ENCODE data around the gene DNAJC1. TPM values are rescaled to one million over a fixed set of nuclear protein-coding genes. Genes with fewer than 3 reads are reported as not detected.

Gene DNAJC1
- total RNA-seq, 1 donor from 2014 or later = 66.8 TPM

- Histone ChIP-seq H3K36me3 (ENCODE audit: insufficient read depth, low read length) (peaks cover 39% of the 10 kb centered on the region), H3K4me2 (ENCODE audit: low read length) (no peak overlapping the region), H3K4me3 (ENCODE audit: insufficient read depth, low read depth, low read length) (no peak overlapping the region), H3K9ac (ENCODE audit: low read length) (no peak overlapping the region), H3K27ac (ENCODE audit: low read depth, low read length) (no peak overlapping the region), H3K4me1 (ENCODE audit: insufficient read depth, low read length) (no peaks in the 10 kb centered on the region), H3K9me3 (ENCODE audit: insufficient read depth, low read depth, low read length) (no peaks in the 10 kb centered on the region), H3K79me2 (ENCODE audit: insufficient read depth, low read length) (no peaks in the 10 kb centered on the region), H4K20me1 (ENCODE audit: insufficient read depth, low read length) (peaks cover 19% of the 10 kb centered on the region), H3K27me3 (ENCODE audit: insufficient read depth, low read length) (no peaks in the 10 kb centered on the region), H2AFZ (ENCODE audit: low read depth, low read length) (no peak overlapping the region)
- DNase-seq (ENCODE audit: low read depth) = no peak
- peaks cover 17% of the 10 kb centered on the region for H3K4me1 Mint-ChIP-seq (ENCODE audit: low read depth, unreplicated experiment)
- peaks cover 3% of the 10 kb centered on the region for H3K9me3 Mint-ChIP-seq (ENCODE audit: unreplicated experiment)
- TF ChIP-seq CTCF (IDR thresholded peaks at IDR 0.05; ENCODE audit: insufficient read depth, low read depth, low read length) = no peak
- TF ChIP-seq EZH2 (IDR thresholded peaks at IDR 0.05; ENCODE audit: insufficient read depth, low read length) = no peak
- FAIRE-seq = no peak
- no peak overlapping the region for H3K4me3 Mint-ChIP-seq (ENCODE audit: unreplicated experiment)
- no peak overlapping the region for H3K27ac Mint-ChIP-seq (ENCODE audit: unreplicated experiment)
- peaks cover 15% of the 10 kb centered on the region for H3K36me3 Mint-ChIP-seq (ENCODE audit: low read depth, unreplicated experiment)
- H3K27me3 Mint-ChIP-seq (ENCODE audit: low read depth, unreplicated experiment) = no peaks in the 10 kb centered on the region
Observed at GRCh38 chr10:21742740-21743412, 260.7 kb downstream of the DNAJC1 start.

GRCh38 chr10:21740989-21741388 is 262.5 kb downstream of the DNAJC1 start:
- DNase-seq (ENCODE audit: low read depth) (no peak), FAIRE-seq (no peak)
- Mint-ChIP-seq H3K9me3 (ENCODE audit: unreplicated experiment) (peaks cover 5% of the 10 kb centered on the region), H3K4me3 (ENCODE audit: unreplicated experiment) (no peak overlapping the region), H3K4me1 (ENCODE audit: low read depth, unreplicated experiment) (peaks cover 17% of the 10 kb centered on the region), H3K27ac (ENCODE audit: unreplicated experiment) (peak overlapping the region; percentile 12), H3K36me3 (ENCODE audit: low read depth, unreplicated experiment) (peaks cover 16% of the 10 kb centered on the region), H3K27me3 (ENCODE audit: low read depth, unreplicated experiment) (no peaks in the 10 kb centered on the region)
- no peak overlapping the region for H2AFZ ChIP-seq (ENCODE audit: low read depth, low read length)
- H3K79me2 ChIP-seq (ENCODE audit: insufficient read depth, low read length) = no peaks in the 10 kb centered on the region
- no peak overlapping the region for H3K4me3 ChIP-seq (ENCODE audit: insufficient read depth, low read depth, low read length)
- no peak overlapping the region for H3K27ac ChIP-seq (ENCODE audit: low read depth, low read length)
- H3K4me1 ChIP-seq (ENCODE audit: insufficient read depth, low read length) = no peaks in the 10 kb centered on the region
- no peaks in the 10 kb centered on the region for H3K27me3 ChIP-seq (ENCODE audit: insufficient read depth, low read length)
- no peak overlapping the region for H3K4me2 ChIP-seq (ENCODE audit: low read length)
- H3K9me3 ChIP-seq (ENCODE audit: insufficient read depth, low read depth, low read length) = no peaks in the 10 kb centered on the region
- H3K9ac ChIP-seq (ENCODE audit: low read length) = no peak overlapping the region
- peaks cover 23% of the 10 kb centered on the region for H4K20me1 ChIP-seq (ENCODE audit: insufficient read depth, low read length)
- peaks cover 39% of the 10 kb centered on the region for H3K36me3 ChIP-seq (ENCODE audit: insufficient read depth, low read length)
- TF ChIP-seq EZH2 (IDR thresholded peaks at IDR 0.05; ENCODE audit: insufficient read depth, low read length) = no peak
- TF ChIP-seq CTCF (IDR thresholded peaks at IDR 0.05; ENCODE audit: insufficient read depth, low read depth, low read length) = no peak

DNA sequence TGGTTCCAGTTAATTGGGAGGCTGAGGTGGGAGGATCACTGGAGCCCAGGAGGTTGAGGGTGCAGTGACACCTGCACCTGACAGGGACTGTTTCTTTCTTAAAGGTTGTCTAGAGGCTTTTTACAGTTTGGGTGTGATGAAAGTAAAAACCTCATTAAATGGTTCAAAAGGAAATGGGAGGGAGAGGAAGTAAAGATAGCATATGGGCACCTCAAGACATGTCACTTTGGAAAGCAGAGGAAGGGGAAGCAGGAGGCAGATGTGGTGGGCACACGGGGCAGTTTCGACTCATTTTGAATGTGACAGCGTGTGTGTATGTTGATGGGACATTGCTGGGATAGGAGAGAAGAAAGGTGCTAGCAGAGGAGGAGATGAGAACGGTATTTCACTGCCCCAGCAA is 266.4 kb downstream of the DNAJC1 start:
- peaks cover 3% of the 10 kb centered on the region for H3K9me3 Mint-ChIP-seq (ENCODE audit: unreplicated experiment)
- FAIRE-seq = no peak
- peaks cover 36% of the 10 kb centered on the region for H3K36me3 ChIP-seq (ENCODE audit: insufficient read depth, low read length)

More for the DNA sequence above, 266.4 kb downstream of the DNAJC1 start:
- H3K27ac Mint-ChIP-seq (ENCODE audit: unreplicated experiment) = no peak overlapping the region
- peaks cover 21% of the 10 kb centered on the region for H4K20me1 ChIP-seq (ENCODE audit: insufficient read depth, low read length)
- H3K4me3 Mint-ChIP-seq (ENCODE audit: unreplicated experiment) = no peak overlapping the region
- no peaks in the 10 kb centered on the region for H3K79me2 ChIP-seq (ENCODE audit: insufficient read depth, low read length)
- H3K4me3 ChIP-seq (ENCODE audit: insufficient read depth, low read depth, low read length) = no peak overlapping the region
- H3K4me1 Mint-ChIP-seq (ENCODE audit: low read depth, unreplicated experiment) = peaks cover 21% of the 10 kb centered on the region
- no peak overlapping the region for H3K4me2 ChIP-seq (ENCODE audit: low read length)
- DNase-seq (ENCODE audit: low read depth) = no peak
- no peaks in the 10 kb centered on the region for H3K27me3 ChIP-seq (ENCODE audit: insufficient read depth, low read length)
- H3K9ac ChIP-seq (ENCODE audit: low read length) = no peak overlapping the region
- no peaks in the 10 kb centered on the region for H3K9me3 ChIP-seq (ENCODE audit: insufficient read depth, low read depth, low read length)
- H3K4me1 ChIP-seq (ENCODE audit: insufficient read depth, low read length) = peaks cover 9% of the 10 kb centered on the region
- TF ChIP-seq EZH2 (IDR thresholded peaks at IDR 0.05; ENCODE audit: insufficient read depth, low read length) = no peak
- H2AFZ ChIP-seq (ENCODE audit: low read depth, low read length) = no peak overlapping the region
- H3K27me3 Mint-ChIP-seq (ENCODE audit: low read depth, unreplicated experiment) = no peaks in the 10 kb centered on the region
- peaks cover 20% of the 10 kb centered on the region for H3K36me3 Mint-ChIP-seq (ENCODE audit: low read depth, unreplicated experiment)
- no peak overlapping the region for H3K27ac ChIP-seq (ENCODE audit: low read depth, low read length)

All from astrocyte (in vitro differentiated cells and primary cell).